ENCODE measurements around the gene INHA. TPM values are rescaled to one million over a fixed set of nuclear protein-coding genes. Genes with fewer than 3 reads are reported as not detected.

Gene INHA
- total RNA-seq, 1 experiment from 2014 or later: 1.5 TPM

DNA sequence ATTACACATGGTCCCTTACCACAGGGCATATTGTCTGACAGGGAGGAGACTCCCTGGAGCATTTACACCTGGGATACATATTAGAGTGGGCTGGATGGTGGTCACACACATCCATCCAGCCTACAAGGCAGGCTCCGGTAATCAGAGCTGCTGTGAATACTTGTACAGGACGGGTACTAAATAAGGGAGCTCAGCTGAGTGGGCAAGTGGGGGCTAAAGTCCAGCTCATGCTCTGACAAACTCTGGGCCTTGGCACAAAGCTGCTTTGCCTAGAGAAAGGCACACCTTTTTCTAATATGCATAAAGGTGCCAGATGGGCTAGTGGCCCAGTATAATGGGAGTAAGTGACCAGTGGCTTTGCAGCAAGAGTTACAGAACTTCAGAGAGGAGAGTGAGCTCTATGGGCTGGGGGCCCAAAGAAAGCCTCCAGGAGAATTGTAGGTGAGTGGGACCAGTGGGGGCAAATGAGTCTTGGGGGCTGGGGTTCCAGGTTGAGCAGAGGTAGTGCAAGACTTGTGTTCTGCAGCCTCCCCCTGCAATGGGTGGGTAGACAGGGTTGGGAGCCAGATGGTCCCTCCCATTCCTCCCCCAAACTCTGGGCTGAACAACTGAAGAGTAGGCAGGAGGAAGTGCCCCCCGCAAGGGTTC lies 26.7 kb upstream of the INHA start:
- Histone ChIP-seq H3K27me3 (ENCODE audit: low read length) (no peaks in the 10 kb centered on the region), H3K36me3 (ENCODE audit: low read depth, low read length) (peaks cover 9% of the 10 kb centered on the region), H4K20me1 (ENCODE audit: low read length) (no peaks in the 10 kb centered on the region), H3F3A (ENCODE audit: low read length, unreplicated experiment) (no peaks in the 10 kb centered on the region), H3K4me3 (ENCODE audit: low read length) (no peak overlapping the region), H3K27ac (ENCODE audit: low read length) (no peak overlapping the region), H3K79me2 (ENCODE audit: low read length) (peaks cover 14% of the 10 kb centered on the region), H2AFZ (ENCODE audit: low read length) (no peak overlapping the region), H3K4me2 (ENCODE audit: low read length) (no peak overlapping the region), H3K4me1 (ENCODE audit: insufficient read depth, low read length) (peaks cover 7% of the 10 kb centered on the region; the same call in 1 of the 2 replicates), H3K9me2 (replicated peaks; ENCODE audit: low read length) (no peaks in the 10 kb centered on the region), H3K9ac (ENCODE audit: low read length) (no peak overlapping the region), H3K9me3 (ENCODE audit: low read length) (no peaks in the 10 kb centered on the region)
- ChIA-PET POLR2A (ENCODE audit: unreplicated experiment) (no interaction called here), CTCF (no interaction called here)
- BruUV-seq (replicated peaks): no TSS peak
- TF ChIP-seq EZH2phosphoT487 (IDR thresholded peaks at IDR 0.05; ENCODE audit: borderline replicate concordance, low read length) (no peak), CTCF (conservative IDR thresholded peaks at IDR 0.05; ENCODE audit: low read depth, low read length) (no peak), EZH2 (IDR thresholded peaks at IDR 0.05; ENCODE audit: low read length, unreplicated experiment) (no peak)
- ATAC-seq (no peak), DNase-seq (no peak)
- intact Hi-C loops (cut with micrococcal nuclease): no loop called here

GRCh38 chr2:219545943-219546352 lies 26.2 kb upstream of the INHA start:
- Histone ChIP-seq H3K27ac (ENCODE audit: low read length) (no peak overlapping the region), H3K9ac (ENCODE audit: low read length) (no peak overlapping the region), H3K36me3 (ENCODE audit: low read depth, low read length) (peaks cover 4% of the 10 kb centered on the region), H3F3A (ENCODE audit: low read length, unreplicated experiment) (no peaks in the 10 kb centered on the region), H4K20me1 (ENCODE audit: low read length) (no peaks in the 10 kb centered on the region), H3K79me2 (ENCODE audit: low read length) (peaks cover 14% of the 10 kb centered on the region), H3K4me2 (ENCODE audit: low read length) (no peak overlapping the region), H3K4me1 (ENCODE audit: insufficient read depth, low read length) (peaks cover 7% of the 10 kb centered on the region; the same call in 1 of the 2 replicates), H3K9me3 (ENCODE audit: low read length) (no peaks in the 10 kb centered on the region), H3K4me3 (ENCODE audit: low read length) (no peak overlapping the region), H2AFZ (ENCODE audit: low read length) (no peak overlapping the region), H3K9me2 (replicated peaks; ENCODE audit: low read length) (no peaks in the 10 kb centered on the region), H3K27me3 (ENCODE audit: low read length) (no peaks in the 10 kb centered on the region)
- DNase-seq (no peak), ATAC-seq (no peak)
- POLR2A ChIA-PET (ENCODE audit: unreplicated experiment): no interaction called here
- BruUV-seq (replicated peaks): no TSS peak
- CTCF ChIA-PET: no interaction called here
- TF ChIP-seq CTCF (conservative IDR thresholded peaks at IDR 0.05; ENCODE audit: low read depth, low read length): no peak
- TF ChIP-seq EZH2 (IDR thresholded peaks at IDR 0.05; ENCODE audit: low read length, unreplicated experiment): no peak
- no peak for TF ChIP-seq EZH2phosphoT487 (IDR thresholded peaks at IDR 0.05; ENCODE audit: borderline replicate concordance, low read length)
- intact Hi-C loops (cut with micrococcal nuclease): no loop called here

DNA sequence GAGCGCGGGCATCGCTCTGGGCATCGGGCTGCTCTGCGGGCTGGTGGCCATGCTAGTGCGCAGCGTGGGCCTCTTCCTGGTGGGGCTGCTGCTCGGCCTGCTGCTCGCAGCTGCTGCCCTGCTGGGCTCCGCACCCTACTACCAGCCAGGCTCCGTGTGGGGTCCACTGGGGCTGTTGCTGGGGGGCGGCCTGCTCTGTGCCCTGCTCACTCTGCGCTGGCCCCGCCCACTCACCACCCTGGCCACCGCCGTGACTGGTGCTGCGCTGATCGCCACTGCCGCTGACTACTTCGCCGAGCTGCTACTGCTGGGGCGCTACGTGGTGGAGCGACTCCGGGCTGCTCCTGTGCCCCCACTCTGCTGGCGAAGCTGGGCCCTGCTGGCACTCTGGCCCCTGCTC lies 24.5 kb upstream of the INHA start:
- no peak for ATAC-seq
- BruUV-seq (replicated peaks): no TSS peak
- no peaks in the 10 kb centered on the region for H3K27me3 ChIP-seq (ENCODE audit: low read length)

More for the DNA sequence above, 24.5 kb upstream of the INHA start:
- H3K9ac ChIP-seq (ENCODE audit: low read length): no peak overlapping the region
- no peak overlapping the region for H3K4me2 ChIP-seq (ENCODE audit: low read length)
- CTCF ChIA-PET: no interaction called here
- no peak for TF ChIP-seq EZH2 (IDR thresholded peaks at IDR 0.05; ENCODE audit: low read length, unreplicated experiment)
- no peak for TF ChIP-seq CTCF (conservative IDR thresholded peaks at IDR 0.05; ENCODE audit: low read depth, low read length)
- no peak for TF ChIP-seq EZH2phosphoT487 (IDR thresholded peaks at IDR 0.05; ENCODE audit: borderline replicate concordance, low read length)
- no peaks in the 10 kb centered on the region for H3K9me3 ChIP-seq (ENCODE audit: low read length)
- no peak overlapping the region for H3K27ac ChIP-seq (ENCODE audit: low read length)
- no peaks in the 10 kb centered on the region for H3K9me2 ChIP-seq (replicated peaks; ENCODE audit: low read length)
- peaks cover 6% of the 10 kb centered on the region for H3K79me2 ChIP-seq (ENCODE audit: low read length)
- H3K4me1 ChIP-seq (ENCODE audit: insufficient read depth, low read length): peaks cover 4% of the 10 kb centered on the region; the same call in 1 of the 2 replicates
- POLR2A ChIA-PET (ENCODE audit: unreplicated experiment): no interaction called here
- no peak overlapping the region for H2AFZ ChIP-seq (ENCODE audit: low read length)
- intact Hi-C loops (cut with micrococcal nuclease): no loop called here
- H3K36me3 ChIP-seq (ENCODE audit: low read depth, low read length): no peaks in the 10 kb centered on the region
- no peaks in the 10 kb centered on the region for H4K20me1 ChIP-seq (ENCODE audit: low read length)
- no peaks in the 10 kb centered on the region for H3F3A ChIP-seq (ENCODE audit: low read length, unreplicated experiment)
- H3K4me3 ChIP-seq (ENCODE audit: low read length): no peak overlapping the region
- no peak for DNase-seq
